Left forelimb (tissue), 1 donor: Measurements from ENCODE around the gene TULP4.
"Not testable (repeated sequence)": the region's sequence is repeated elsewhere in the genome, so short reads cannot be mapped to it uniquely, and the experiment has no call there.

Source experiments
- DNase-seq: peaks from one replicate; pipeline ENCODE4 v3.0.0-alpha.2; 2018; ENCODE audit warnings: low spot score

TULP4 gene

GRCh38 chr6:158470023-158470422, 157.8 kb downstream of the TULP4 start:
- not testable (repeated sequence) for DNase-seq

- DNase-seq, result no peak
These were observed 159.1 kb downstream of the TULP4 start for GRCh38 chr6:158471339-158471738.

- no peak for DNase-seq
These were observed 160.2 kb downstream of the TULP4 start for GRCh38 chr6:158472447-158472846.

- no peak for DNase-seq
These were observed 162.7 kb downstream of the TULP4 start for GRCh38 chr6:158474961-158475343.

GRCh38 chr6:158475344-158476302, 163.4 kb downstream of the TULP4 start:
- DNase-seq, result no peak

GRCh38 chr6:158476389-158476788, 164.1 kb downstream of the TULP4 start:
- DNase-seq, result no peak

- DNase-seq, result not testable (repeated sequence)
These were observed 165.5 kb downstream of the TULP4 start for GRCh38 chr6:158477722-158478121.

GRCh38 chr6:158480989-158481388, 168.7 kb downstream of the TULP4 start:
- DNase-seq, result no peak

- no peak for DNase-seq
These were observed 169.6 kb downstream of the TULP4 start for GRCh38 chr6:158481690-158482473.

- no peak for DNase-seq
These were observed 173.2 kb downstream of the TULP4 start for GRCh38 chr6:158485431-158485830.

GRCh38 chr6:158487495-158487894, 175.2 kb downstream of the TULP4 start:
- no peak for DNase-seq

- no peak for DNase-seq
These were observed 175.8 kb downstream of the TULP4 start for GRCh38 chr6:158488065-158488464.

GRCh38 chr6:158489441-158489840, 177.2 kb downstream of the TULP4 start:
- DNase-seq, result no peak

- no peak for DNase-seq
These were observed 180.6 kb downstream of the TULP4 start for GRCh38 chr6:158492881-158493280.

- no peak for DNase-seq
These were observed 184.4 kb downstream of the TULP4 start for GRCh38 chr6:158496700-158497099.

- no peak for DNase-seq
These were observed 185.4 kb downstream of the TULP4 start for GRCh38 chr6:158497620-158498019.

GRCh38 chr6:158498362-158498761, 186.1 kb downstream of the TULP4 start:
- DNase-seq, result no peak

GRCh38 chr6:158499601-158500000, 187.3 kb downstream of the TULP4 start:
- DNase-seq, result no peak

GRCh38 chr6:158500016-158500735, 187.9 kb downstream of the TULP4 start:
- DNase-seq, result no peak

GRCh38 chr6:158501360-158502262, 189.3 kb downstream of the TULP4 start:
- DNase-seq, result no peak

GRCh38 chr6:158502263-158502950, 190.1 kb downstream of the TULP4 start:
- no peak for DNase-seq
